Natural killer cell (primary cell): Measurements from ENCODE around the gene HBZ. TPM values are rescaled to one million over a fixed set of nuclear protein-coding genes. Genes with fewer than 3 reads are reported as not detected.

ENCODE experiments used
- total RNA-seq, 4 donors: library from RNA; stranded (reverse); fragments of 120-200 nt in 1 of 4; gene quantifications; one replicate each; pipeline versions ENCODE4 v1.2.3 to v1.2.4, GENCODE V29; 2013 to 2022

HBZ gene
- total RNA-seq, 3 donors from 2014 or later (not counting 1 experiment from before 2014, with no cell fraction given) = not detected

Other genes with a start within 250 kb of the HBZ start
- 10 to 100 TPM; 10.6 to 14.6 (median 11.3) TPM for gene POLR3K, start 99.0 kb upstream of the HBZ start, total RNA-seq
- 10 to 100 TPM in 2 of 3 donors, 1 to 10 TPM in 1; 6.4 to 13.4 (median 13.2) TPM for gene SNRNP25, start 98.8 kb upstream of the HBZ start, total RNA-seq
- 1 to 10 TPM in 1 of 3 donors, under 1 TPM in 2; 0.26 to 1.1 (median 0.78) TPM for gene RHBDF1, start 80.0 kb upstream of the HBZ start, total RNA-seq
- 10 to 100 TPM; 29.9 to 34.3 (median 31.5) TPM for gene MPG, start 74.4 kb upstream of the HBZ start, total RNA-seq
- gene NPRL3, start 14.0 kb upstream of the HBZ start, total RNA-seq = 10 to 100 TPM; 44.8 to 62.1 (median 55.7) TPM
- not detected for gene HBM, start 13.3 kb downstream of the HBZ start, total RNA-seq
- 1 to 10 TPM in 2 of 3 donors, not detected in 1; 3.2 to 9.9 TPM for gene HBA2, start 20.2 kb downstream of the HBZ start, total RNA-seq
- 10 to 100 TPM in 1 of 3 donors, not detected in 2; 16.9 TPM for gene HBA1, start 24.0 kb downstream of the HBZ start, total RNA-seq
- gene HBQ1, start 27.8 kb downstream of the HBZ start, total RNA-seq = 1 to 10 TPM in 2 of 3 donors, not detected in 1; 1.0 to 2.0 TPM
- gene LUC7L, start 76.8 kb downstream of the HBZ start, total RNA-seq = 100 to 1,000 TPM; 129 to 168 (median 153) TPM
- 10 to 100 TPM; 32.4 to 42.6 (median 40.7) TPM for gene FAM234A, start 82.2 kb downstream of the HBZ start, total RNA-seq
- gene RGS11, start 123.3 kb downstream of the HBZ start, total RNA-seq = under 1 TPM in 1 of 3 donors, not detected in 2; 0.25 TPM
- 1 to 10 TPM in 1 of 3 donors, under 1 TPM in 1, not detected in 1; 0.49 to 1.4 TPM for gene ARHGDIG, start 127.9 kb downstream of the HBZ start, total RNA-seq
- gene PDIA2, start 130.5 kb downstream of the HBZ start, total RNA-seq = not detected
- gene AXIN1, start 200.1 kb downstream of the HBZ start, total RNA-seq = 100 to 1,000 TPM; 100 to 122 (median 106) TPM
- 10 to 100 TPM; 33.9 to 38.9 (median 37.5) TPM for gene MRPL28, start 217.9 kb downstream of the HBZ start, total RNA-seq
- gene PGAP6, start 229.3 kb downstream of the HBZ start, total RNA-seq = 10 to 100 TPM; 48.0 to 66.7 (median 54.2) TPM
- 10 to 100 TPM; 10.7 to 27.4 (median 25.4) TPM for gene NME4, start 244.6 kb downstream of the HBZ start, total RNA-seq
- 10 to 100 TPM in 2 of 3 donors, 1 to 10 TPM in 1; 9.5 to 13.0 (median 12.9) TPM for gene DECR2, start 249.2 kb downstream of the HBZ start, total RNA-seq